SW 1271 (cell line): ENCODE data around the gene SEPTIN11.
A peak's percentile ranks its signal among the peaks of the same experiment; 100 is the strongest.

ENCODE experiments used
- DNase-seq, 2 experiments: peaks; one replicate each; lab custom pipeline; 2025; lab: John Stamatoyannopoulos, UW

SEPTIN11 gene

DNA sequence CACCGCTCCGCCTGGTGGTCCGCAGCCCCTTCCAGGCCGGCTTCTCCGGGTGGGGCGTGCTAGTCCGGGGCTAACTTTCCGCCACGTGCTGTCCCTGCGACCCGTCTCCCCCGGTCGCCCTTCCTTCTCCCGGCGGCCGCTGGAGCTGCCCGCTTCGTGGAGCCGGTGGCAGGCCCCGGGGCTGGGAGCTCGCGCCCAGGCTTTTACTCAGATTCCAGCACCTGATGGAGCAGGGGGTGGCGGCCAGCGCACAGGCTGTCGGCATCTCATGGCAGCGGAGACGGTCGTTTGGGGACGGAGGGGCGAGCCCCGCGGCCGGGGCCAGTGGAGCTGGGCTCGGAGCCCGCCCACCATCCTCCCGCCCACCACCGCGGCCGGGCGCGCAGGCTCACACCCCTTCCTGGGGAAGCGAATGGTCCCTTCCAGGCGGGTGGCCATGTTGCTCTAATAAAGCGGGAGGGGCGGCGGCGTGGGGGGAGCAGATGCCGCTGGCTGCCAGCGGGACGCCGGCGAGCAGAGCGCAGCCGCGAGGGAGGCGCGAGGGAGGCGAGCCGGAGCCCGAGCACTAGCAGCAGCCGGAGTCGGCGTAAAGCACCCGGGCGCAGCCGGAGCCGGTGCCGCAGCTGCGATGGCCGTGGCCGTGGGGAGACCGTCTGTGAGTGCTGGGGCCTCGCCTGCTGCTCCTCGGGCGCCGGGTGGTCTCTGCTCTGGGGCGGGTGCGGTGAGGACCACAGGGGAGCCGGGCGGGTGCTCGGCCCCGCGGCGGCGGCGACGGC is at the start of gene SEPTIN11:
SEPTIN11 (plus strand) TSS at position 477 of the 776 bp plus-strand sequence; CDS start at position 629, 152 bp downstream.
- DNase-seq: peak; percentile 14 to 80

DNA sequence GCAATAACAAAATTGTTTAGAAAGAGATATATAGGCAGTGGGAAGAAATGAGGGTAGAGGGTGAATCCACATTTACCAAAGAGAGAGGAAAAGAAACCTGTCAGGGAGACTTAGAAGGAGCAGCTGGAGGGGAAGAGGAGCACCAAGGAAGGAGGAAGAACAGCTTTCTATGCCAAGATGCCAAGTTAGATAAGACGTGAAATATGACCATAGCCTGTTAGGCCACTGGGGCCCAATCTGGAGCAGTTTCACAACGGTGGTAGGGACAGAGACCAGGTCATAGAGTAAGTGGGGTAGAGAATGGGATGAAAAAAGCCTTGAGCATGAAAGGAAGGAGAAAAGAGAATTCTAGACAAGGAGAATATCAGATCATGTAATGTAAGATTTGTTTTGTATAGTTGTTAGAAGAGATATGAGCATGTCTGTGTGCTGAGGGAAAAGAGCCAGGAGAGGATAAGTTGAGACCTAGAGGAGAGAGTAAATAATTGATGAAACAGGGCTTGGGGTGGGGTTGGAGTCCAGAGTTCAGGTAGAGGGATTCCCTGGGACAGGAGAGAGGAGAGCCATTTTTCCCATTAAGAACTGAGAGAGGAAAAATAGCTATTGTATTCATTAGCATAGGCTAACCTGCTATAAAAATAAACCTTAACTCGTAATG is 47.2 kb upstream of the SEPTIN11 start:
- no peak for DNase-seq

DNA sequence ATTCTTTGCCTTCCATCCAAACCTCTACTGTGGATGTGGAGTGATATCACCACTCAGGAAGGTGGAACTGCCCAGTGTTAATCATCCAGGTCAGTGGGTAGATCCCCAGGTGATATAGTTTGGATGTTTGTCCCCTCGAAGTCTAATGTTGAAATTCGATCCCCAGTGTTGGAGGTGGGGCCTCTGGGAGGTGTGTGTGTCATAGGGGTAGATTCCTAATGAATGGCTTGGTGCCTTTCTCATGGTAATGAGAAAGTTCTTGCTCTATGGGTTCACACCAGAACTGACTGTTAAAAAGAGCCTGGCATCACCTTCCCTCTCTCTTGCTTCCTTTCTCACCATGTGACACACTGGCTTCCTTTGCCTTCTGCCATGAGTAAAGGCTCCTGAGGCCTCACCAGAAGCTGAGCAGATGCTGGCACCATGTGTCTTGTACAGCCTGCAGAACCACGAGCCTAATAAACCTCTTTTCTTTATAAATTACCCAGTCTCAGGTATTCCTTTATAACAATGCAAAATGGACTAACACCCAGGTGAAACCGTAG is 44.8 kb upstream of the SEPTIN11 start:
- DNase-seq: no peak

DNA sequence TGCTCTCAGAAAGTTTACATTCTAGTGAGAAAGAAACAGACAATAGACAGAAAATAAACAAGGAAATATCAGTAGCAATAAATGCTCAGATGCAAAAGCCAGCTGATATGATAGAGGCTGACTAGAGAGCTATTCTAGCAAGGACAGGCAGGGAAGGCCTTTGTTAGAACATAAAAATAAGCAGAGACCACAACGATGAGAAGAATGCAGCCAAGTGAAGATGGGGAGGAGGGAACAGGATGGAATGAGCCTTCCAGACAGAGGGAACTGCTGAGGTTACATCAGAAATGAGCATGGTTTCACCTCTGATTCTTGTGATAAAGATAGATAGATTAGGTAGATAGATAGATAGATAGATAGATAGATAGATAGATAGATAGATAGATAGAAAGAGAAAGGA is 44.0 kb upstream of the SEPTIN11 start:
- no peak for DNase-seq

DNA sequence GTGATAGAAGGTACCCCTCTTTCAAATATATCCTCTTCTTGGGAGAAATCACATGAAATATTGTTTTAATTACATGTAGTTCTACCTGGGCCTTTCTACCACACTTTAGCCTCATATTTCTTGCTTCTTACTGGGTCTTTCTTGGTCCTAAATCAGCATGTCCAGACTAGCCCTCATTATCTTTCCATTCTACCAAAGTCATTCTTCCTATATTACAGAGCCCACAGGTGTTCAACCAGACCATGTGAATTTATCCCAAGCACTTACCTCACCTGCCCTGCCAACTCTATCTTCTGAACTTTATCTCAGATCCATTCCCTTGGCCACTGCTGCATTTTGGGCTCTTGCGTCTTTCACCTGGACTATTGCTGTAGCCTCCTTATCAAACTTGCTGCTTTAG is 39.8 kb upstream of the SEPTIN11 start:
- DNase-seq: no peak

DNA sequence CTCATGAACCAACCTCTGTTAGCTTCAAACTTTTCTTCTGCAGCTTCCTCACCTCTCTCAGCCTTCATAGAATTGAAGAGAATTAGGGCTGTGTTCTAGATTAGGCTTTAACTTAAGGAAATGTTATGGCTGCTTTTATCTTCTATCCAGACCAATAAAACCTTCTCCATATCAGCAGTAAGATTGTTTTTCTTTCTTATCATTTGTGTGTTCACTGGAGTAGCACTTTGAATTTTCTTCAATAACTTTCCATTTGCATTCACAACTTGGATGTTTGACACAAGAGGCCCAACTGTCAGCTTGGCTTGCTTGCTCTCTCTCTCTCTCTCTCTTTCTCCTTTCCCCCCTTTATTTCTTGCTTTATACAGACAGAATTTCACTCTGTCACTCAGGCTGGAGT is 28.8 kb upstream of the SEPTIN11 start:
- DNase-seq: no peak

DNA sequence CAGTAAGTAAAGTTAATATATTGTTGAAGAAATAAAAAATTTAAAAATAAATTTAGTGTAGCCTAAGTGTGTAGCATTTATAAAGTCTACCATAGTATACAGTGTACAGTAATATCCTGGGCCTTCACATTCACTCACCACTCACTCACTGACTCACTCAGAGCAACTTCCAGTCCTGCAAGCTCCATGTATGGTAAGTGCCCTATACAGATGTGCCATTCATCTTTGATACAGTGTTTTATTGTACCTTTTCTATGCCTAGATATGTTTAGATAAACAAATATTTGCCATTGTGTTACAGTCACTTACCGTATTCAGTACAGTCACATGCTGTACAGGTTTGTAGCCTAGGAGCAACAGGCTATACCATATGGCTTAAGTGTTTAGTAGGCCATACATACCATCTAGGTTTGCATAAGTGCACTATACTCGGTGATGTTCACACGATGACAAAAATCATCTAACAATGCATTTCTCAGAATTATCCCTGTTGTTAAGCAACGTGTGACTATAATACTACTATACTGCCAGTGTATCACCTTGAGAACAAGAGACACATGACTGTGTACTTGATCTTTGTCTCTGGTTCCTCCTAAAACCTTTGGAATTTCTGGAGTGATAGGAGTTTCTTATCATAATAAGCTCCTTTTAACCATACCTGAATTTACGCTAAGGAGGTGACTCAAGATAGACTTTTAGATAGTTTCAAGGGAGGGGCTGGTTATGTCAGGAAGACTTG is 25.8 kb upstream of the SEPTIN11 start:
- no peak for DNase-seq

DNA sequence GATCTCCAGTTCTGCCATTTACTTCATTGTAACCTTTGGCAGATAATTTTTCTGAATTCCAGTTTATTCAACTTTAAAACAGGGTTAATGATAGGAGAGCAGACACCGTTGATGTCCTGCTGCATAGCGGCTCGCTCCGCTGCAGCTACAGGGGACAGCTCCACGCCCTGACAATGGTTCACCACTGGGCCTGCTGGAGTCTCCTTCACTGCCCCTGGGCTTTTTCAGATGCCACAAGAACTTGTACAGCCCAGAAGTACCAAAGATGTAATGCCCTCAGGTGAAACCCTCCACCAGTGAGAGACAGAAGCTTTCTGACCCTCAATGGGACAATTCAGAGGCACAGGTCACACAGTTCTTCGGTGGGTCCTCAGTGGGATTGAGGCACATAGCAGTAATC is 22.7 kb upstream of the SEPTIN11 start:
- DNase-seq: no peak

DNA sequence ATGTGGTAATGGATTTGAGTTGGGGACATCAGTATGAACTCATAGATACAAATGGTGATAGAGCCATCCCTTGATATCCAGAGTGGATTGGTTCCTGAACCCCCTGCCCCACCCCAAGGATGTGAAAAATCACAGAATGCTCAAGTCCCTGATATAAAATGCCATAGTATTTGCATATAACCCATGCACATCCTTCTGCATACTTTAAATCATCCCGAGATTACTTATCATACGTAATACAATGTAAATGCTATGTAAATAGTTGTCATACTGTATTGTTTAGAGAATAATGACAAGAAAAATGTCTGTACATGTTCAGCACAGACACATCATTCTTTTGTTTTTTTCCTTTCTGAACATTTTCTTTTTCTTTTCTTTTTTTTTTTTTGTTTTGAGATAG is 18.9 kb upstream of the SEPTIN11 start:
- no peak for DNase-seq

DNA sequence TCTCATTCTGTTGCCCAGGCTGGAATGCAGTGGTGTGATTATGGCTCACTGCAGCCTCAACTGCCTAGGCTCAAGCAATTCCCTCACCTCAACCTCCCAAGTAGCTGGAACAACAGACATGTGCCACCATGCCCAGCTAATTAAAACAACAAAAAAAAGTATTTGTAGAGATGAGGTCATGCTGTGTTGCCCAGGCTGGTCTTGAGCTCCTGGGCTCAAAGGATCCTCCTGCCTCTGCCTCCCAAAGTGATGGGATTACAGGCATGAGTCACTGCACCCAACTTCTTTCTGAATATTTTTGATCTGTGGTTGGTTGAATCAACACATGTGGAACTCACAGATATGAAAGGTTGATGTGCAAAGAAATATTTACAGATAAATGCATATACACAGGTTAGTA is 18.5 kb upstream of the SEPTIN11 start:
- DNase-seq: no peak

DNA sequence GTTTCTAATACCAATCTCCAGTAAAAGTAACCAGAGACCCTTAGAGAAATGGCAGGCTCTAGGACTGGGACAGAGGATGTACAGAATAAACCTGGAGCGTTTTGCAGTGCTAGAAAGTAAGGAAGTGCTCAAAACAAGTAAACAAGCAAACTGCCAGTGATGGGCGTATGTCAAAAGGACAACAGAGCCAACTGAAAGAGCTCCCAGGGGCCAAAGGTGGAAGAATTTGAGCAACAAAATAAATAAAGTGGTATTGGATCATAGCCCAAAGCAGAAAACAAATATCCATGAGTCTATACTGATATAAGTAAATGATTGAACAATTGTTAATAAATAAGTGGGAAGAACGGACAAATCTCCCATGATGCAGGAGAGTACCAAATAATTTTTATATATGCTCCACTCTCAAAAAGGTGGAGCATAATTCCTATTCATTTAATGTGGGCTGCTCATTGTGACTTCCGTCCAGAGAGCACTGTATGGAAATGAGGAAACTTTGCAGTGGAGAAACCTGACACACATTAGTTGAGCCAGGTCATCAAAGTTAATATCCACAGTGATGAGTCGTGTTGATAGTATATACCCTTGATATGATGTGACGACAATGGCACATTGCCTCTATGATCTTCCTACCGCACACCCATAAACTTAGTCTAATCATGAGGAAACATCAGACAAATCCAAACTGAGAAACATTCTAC is 17.8 kb upstream of the SEPTIN11 start:
- no peak for DNase-seq

DNA sequence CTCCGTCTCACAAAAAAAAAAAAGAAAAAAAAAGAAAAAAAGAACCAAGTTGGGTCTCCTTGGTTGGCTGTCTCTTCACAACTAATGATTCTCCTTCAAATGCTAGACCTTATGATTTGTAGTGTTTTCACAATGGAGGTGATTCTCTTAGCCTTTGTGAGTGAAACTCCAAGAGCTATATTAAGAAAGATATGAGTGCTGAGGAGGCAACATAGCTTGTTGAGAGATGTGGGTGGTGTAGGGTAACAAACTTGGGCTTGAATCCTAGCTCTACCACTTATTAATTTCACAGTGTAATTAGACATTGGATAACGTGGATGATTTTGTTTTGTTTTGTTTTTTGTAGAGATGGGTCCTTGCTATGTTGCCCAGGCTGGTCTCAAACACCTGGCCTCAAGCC is 10.4 kb upstream of the SEPTIN11 start:
- DNase-seq: no peak

DNA sequence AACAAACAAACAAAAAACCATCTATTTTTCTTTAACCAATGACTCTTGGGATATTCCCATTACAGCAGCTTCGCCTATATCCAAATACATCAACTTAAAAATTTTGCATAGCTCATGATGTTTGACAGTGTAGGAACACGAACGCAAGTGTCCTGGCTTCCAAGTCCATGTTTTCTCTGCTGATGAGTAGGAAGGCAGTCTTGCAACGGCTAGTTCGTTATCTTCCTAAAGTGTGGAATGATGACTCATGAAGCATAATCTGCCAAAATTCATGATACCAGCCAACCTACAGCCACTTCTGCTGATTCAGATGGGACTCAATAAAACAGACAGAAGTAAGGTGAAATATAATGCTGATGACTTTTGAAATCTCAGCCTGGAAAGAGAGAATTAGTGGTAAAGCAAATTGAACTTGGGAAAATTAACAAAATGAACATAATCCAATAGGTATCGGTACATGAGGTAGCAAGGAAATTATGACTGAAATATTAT is 6.4 kb upstream of the SEPTIN11 start:
- no peak for DNase-seq

DNA sequence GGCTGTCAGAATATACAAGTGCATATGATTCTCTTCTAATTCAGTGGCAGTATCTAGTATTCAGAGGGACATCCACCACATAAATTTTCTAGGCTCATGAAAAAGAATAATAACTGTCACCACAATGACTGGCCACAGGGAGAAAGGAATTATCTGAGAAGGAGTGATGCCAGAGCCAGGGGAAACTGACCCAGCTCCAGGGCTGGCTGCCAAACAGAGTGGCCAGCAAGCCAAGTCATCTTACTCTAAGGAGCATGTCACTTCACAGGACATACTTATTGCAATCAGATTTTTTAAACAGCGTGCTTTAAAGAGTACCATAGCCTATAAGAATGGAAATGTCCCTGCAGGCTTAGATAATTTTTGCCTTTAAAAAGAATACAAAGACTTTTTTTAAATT is 5.8 kb upstream of the SEPTIN11 start:
- no peak for DNase-seq

DNA sequence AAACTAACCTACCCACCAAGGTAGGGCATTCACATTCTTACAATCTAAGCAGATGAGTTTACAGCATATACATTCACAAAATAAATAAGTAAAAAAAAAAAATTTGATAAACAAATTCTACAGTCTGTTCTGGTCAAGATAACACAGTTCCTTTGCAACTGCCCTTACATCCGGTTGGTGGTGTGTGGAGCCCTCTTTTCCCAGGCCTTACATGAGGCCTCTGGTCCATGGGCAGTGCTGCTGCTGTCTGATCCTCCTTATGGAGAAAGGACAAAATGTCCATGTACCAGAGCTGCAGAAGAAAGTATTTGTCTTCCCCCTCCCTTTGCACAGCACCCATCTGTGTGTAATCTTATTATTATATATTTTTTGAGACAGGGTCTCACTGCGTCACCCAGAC is 2.2 kb upstream of the SEPTIN11 start:
- DNase-seq: no peak

DNA sequence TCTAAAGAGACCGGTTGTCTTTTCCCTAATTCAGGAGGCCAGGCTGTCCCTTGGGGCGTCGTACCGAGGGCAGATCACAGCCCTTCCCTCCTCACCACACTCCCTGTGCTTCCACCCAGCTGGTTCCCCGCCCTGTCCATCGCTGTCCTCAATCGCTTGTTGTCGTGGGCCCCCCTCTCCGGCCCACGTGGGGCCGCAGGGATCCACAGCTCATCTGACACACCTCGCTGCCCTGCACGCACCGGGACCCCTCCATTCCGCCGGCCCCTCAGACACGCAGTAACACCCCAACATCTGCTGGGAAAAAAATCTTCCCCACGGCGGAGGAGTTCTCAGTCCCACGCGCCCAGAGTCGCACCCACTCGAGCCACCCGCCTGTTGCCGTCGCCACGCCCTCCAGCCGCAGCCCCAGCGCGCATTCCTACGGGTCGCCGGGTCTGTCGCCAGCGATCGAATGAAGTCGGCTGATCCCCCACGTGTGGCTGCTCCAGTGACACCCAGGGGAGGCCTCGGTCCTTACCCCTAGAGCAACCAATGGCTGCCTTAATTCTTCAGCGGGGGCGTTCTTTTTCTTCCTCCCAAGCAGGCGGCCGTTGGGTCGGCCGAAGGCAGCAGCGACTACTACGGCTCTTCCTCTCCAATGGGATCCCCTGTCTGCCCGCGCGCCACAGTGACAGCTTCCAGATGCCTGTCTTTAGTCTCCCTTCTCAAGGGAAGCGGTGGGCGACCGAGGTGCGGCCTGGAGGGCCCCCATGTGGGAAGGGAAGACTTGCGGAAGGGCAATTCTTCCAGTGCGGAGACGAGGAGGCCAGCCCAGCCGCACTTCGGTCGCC is 893 bp upstream of the SEPTIN11 start:
- DNase-seq: peak; percentile 19 to 66

DNA sequence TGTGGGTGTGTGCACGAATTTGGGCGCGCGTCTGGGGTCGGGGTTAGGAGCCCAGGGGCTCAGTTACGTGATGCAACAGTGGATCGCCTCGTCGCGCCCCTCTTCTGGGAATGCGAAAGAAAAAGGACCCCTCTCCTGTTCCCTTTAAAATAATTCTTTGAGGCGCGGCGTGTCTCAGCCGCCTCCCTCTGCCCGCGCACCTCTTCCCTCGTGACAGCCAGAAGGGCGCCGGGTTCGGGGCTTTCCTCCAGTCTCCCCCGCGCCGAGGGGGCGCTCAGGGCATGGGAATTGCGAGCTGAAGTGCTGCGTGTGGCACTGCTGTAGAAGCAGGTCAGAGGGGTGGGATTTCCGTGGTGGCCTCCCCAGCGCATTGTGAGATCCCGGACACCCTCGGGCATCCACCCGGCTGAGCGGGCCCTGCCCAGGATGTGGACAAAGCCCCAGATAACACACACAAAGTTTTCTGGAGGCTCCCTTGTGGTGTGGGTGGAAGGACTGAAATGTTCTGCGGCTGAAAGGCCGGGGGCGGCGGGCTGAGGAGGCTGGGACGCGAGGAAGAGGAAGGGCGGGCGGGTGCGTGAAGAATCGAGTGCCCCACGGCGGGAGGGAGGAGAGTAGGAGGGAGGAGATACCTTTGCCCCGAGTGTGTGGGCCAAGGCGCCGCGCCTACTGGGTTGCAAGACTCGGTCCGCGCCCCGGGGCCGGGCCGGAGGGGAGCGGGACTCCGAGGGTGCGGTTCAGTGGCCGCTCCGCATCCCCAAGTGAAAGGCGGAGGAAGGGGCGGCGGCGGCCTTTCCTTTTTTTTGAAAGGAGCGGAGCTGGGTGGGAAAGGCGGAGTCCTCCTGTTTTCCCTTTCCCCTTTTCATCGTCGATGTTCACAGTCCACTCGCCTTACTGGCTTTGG is 752 bp downstream of the SEPTIN11 start:
- DNase-seq: peak in 1 of 2 experiments; percentile 19

DNA sequence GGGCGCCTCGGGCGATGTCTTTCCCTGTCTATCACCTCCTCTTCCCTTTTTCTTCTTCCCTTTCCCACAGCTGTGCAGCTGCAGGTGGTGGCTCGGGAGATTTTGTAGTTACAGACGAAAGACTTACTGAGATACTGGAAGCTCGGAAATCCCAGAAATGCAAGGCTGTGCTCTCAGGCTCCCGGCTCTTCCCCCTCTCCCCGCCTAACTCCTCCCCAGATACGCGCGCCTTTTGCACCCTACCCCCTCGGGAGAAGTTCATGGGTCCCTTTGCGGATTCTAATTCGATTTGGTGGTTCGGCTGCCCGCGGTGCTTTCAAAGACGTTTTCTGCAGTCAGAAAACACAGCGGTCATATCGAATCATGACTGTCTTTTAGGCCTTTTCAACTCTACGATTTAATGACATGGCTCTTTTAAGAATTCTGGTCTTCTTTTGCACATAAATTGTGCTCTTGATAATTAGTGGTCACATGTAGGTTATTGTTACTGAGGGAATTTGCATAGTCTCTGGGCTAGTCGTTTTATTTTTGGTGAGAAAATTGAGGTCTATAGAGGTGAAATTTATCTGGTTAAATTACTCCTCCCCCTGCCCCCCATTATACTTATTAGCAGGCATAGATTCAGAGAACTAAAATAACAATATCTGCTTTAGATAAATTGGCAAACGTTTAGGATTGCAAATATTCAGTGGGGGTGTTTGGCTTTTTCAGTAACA is 1.6 kb downstream of the SEPTIN11 start:
- DNase-seq: no peak

DNA sequence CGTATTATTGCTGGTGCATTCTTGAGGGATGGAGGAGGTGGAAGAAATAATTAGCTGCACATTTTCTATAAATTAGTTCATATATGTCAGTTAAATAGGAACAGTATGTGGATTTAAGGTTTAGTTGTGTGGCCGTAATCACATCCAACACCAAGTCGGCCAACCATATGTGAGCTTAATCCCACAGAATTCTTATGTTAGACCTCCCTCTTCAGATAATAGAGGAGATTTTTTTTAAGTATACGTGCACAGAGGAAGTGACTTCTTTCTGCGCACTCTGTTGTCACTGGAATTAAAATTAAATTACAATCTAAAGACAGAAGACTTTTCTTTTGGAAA is 2.1 kb downstream of the SEPTIN11 start:
- DNase-seq: no peak
